Breast epithelium (tissue), 4 donors: ENCODE results near the gene CPED1. TPM values are rescaled to one million over a fixed set of nuclear protein-coding genes. Genes with fewer than 3 reads are reported as not detected.
"Not testable (repeated sequence)": the region's sequence is repeated elsewhere in the genome, so short reads cannot be mapped to it uniquely, and the experiment has no call there.

Source experiments
- DNase-seq, 2 donors: peaks; one replicate each; pipeline ENCODE4 v3.0.0-alpha.2; 2019; ENCODE audit warnings: low spot score in 2 of 2
- H3K27ac ChIP-seq, 2 donors: fragments of 200-600 bp; sonication (generic) in 1 of 2; one replicate each; pipeline ENCODE4 v1.5.1; 2016 to 2019; ENCODE audit warnings: mild to moderate bottlenecking in 1 of 2
- H3K27me3 ChIP-seq, 2 donors: fragments of 200-600 bp; sonication (generic) in 1 of 2; one replicate each; pipeline versions ENCODE4 v1.5.1 to v1.6.0; 2017 to 2019; ENCODE audit warnings: control low read depth in 1 of 2, mild to moderate bottlenecking in 1 of 2
- H3K36me3 ChIP-seq: fragments of 200-600 bp; one replicate; pipeline ENCODE4 v1.5.1; 2019
- H3K4me1 ChIP-seq, 2 donors: fragments of 200-600 bp; sonication (generic); one replicate each; pipeline ENCODE4 v1.5.1; 2016 to 2019; ENCODE audit warnings: control low read depth in 1 of 2
- H3K4me3 ChIP-seq, 3 donors: fragments of 200-600 bp; sonication (generic); 1 replicate in 2 of 3; 2 replicates in 1 of 3; pipeline ENCODE4 v1.5.1; 2016 to 2019; ENCODE audit warnings: mild to moderate bottlenecking in 3 of 3, moderate library complexity in 2 of 3
- H3K9me3 ChIP-seq, 2 donors: fragments of 200-600 bp; sonication (generic) in 1 of 2; one replicate each; pipeline ENCODE4 v1.5.1; 2016 to 2019; ENCODE audit warnings: control low read depth in 1 of 2
- CTCF ChIP-seq, 3 donors: fragments of 450-650 bp; IDR thresholded peaks; one replicate each; pipeline ENCODE4 v1.5.1; 2016 to 2017; ENCODE audit warnings: antibody characterized with exemption in 3 of 3, mild to moderate bottlenecking in 3 of 3, moderate library complexity in 3 of 3
- POLR2A ChIP-seq: fragments of 450-650 bp; IDR thresholded peaks from one replicate; pipeline ENCODE4 v1.6.1; 2016; ENCODE audit warnings: antibody characterized with exemption, mild to moderate bottlenecking, moderate library complexity
- POLR2AphosphoS5 ChIP-seq, 3 donors: sonication (generic); formaldehyde crosslinking; IDR thresholded peaks; one replicate each; pipeline ENCODE4 v1.6.1; 2017; ENCODE audit warnings: antibody characterized with exemption in 3 of 3
- intact Hi-C: fragments of 100-400 bp; cut with DNase I; formaldehyde crosslinking; loops from one replicate; pipeline ENCODE4 v1.15.1; 2023; ENCODE audit warnings: low total_unique reads
- total RNA-seq, 3 donors: library from RNA; depleted of rRNA; stranded (reverse); fragments of >200 nt; gene quantifications; one replicate each; pipeline ENCODE4 v1.1.0, GENCODE V29; 2016

Gene CPED1
- total RNA-seq, 3 donors from 2014 or later = 14.3 to 29.3 (median 15.4) TPM

- Histone ChIP-seq H3K27ac (no peak overlapping the region), H3K36me3 (no peaks in the 10 kb centered on the region), H3K4me3 (no peak overlapping the region), H3K4me1 (no peaks in the 10 kb centered on the region), H3K27me3 (no peaks in the 10 kb centered on the region), H3K9me3 (no peaks in the 10 kb centered on the region)
- intact Hi-C loops = no loop called here
- DNase-seq = no peak
- TF ChIP-seq POLR2A (no peak), POLR2AphosphoS5 (IDR thresholded peaks at IDR 0.05) (no peak), CTCF (IDR thresholded peaks at IDR 0.05) (no peak)
These were observed 130.5 kb downstream of the CPED1 start for GRCh38 chr7:121119047-121119446.

- intact Hi-C loops = no loop called here
- H3K27me3 ChIP-seq = no peaks in the 10 kb centered on the region
- no peaks in the 10 kb centered on the region for H3K4me1 ChIP-seq
- H3K36me3 ChIP-seq = no peaks in the 10 kb centered on the region
- TF ChIP-seq CTCF (IDR thresholded peaks at IDR 0.05) = no peak
- no peak for TF ChIP-seq POLR2AphosphoS5 (IDR thresholded peaks at IDR 0.05)
- no peak for TF ChIP-seq POLR2A
- H3K27ac ChIP-seq = no peak overlapping the region
- no peaks in the 10 kb centered on the region for H3K9me3 ChIP-seq
- no peak overlapping the region for H3K4me3 ChIP-seq
- no peak for DNase-seq
These were observed 134.5 kb downstream of the CPED1 start for GRCh38 chr7:121123032-121123431.

GRCh38 chr7:121125454-121125853 is 136.9 kb downstream of the CPED1 start:
- H3K4me3 ChIP-seq, H3K27me3 ChIP-seq, H3K27ac ChIP-seq, H3K9me3 ChIP-seq, H3K36me3 ChIP-seq, intact Hi-C loops, H3K4me1 ChIP-seq, DNase-seq: not testable (repeated sequence)

- Histone ChIP-seq H3K9me3 (no peaks in the 10 kb centered on the region), H3K36me3 (no peaks in the 10 kb centered on the region), H3K4me3 (no peak overlapping the region), H3K27me3 (no peaks in the 10 kb centered on the region), H3K27ac (no peak overlapping the region), H3K4me1 (no peaks in the 10 kb centered on the region)
- TF ChIP-seq POLR2AphosphoS5 (IDR thresholded peaks at IDR 0.05) = no peak
- DNase-seq = no peak
- intact Hi-C loops = no loop called here
These were observed 137.7 kb downstream of the CPED1 start for GRCh38 chr7:121126201-121126600.

- H3K4me1 ChIP-seq = no peaks in the 10 kb centered on the region
- TF ChIP-seq POLR2AphosphoS5 (IDR thresholded peaks at IDR 0.05) (no peak), POLR2A (no peak), CTCF (IDR thresholded peaks at IDR 0.05) (no peak)
- H3K27ac ChIP-seq = no peak overlapping the region
- no peak for DNase-seq
- H3K9me3 ChIP-seq = no peaks in the 10 kb centered on the region
- intact Hi-C loops = no loop called here
- H3K4me3 ChIP-seq = no peak overlapping the region
- no peaks in the 10 kb centered on the region for H3K27me3 ChIP-seq
- H3K36me3 ChIP-seq = no peaks in the 10 kb centered on the region
These were observed 138.5 kb downstream of the CPED1 start for GRCh38 chr7:121126801-121127534.

GRCh38 chr7:121132940-121133339 is 144.4 kb downstream of the CPED1 start:
- no peak overlapping the region for H3K4me3 ChIP-seq
- H3K9me3 ChIP-seq = no peaks in the 10 kb centered on the region
- no peaks in the 10 kb centered on the region for H3K4me1 ChIP-seq
- intact Hi-C loops = no loop called here
- TF ChIP-seq POLR2AphosphoS5 (IDR thresholded peaks at IDR 0.05) (no peak), CTCF (IDR thresholded peaks at IDR 0.05) (no peak), POLR2A (no peak)
- no peaks in the 10 kb centered on the region for H3K36me3 ChIP-seq
- H3K27ac ChIP-seq = no peak overlapping the region
- H3K27me3 ChIP-seq = no peaks in the 10 kb centered on the region
- no peak for DNase-seq
